22Rv1 (cell line): ENCODE measurements around the gene CSNK2A2.

ENCODE experiments used
- H3K27ac ChIP-seq: fragments of 450-650 bp; 2 replicates; pipeline ENCODE4 v1.5.1; 2017
- CTCF ChIP-seq: fragments of 450-650 bp; IDR thresholded peaks from 2 replicates; pipeline ENCODE4 v1.5.1; 2017; ENCODE audit warnings: mild to moderate bottlenecking
- ZFX ChIP-seq: fragments of 450-650 bp; IDR thresholded peaks from 2 replicates; pipeline ENCODE4 v1.6.1; 2017; ENCODE audit warnings: antibody characterized with exemption, borderline replicate concordance

CSNK2A2 gene

GRCh38 chr16:58126451-58126961, 71.4 kb downstream of the CSNK2A2 start:
- TF ChIP-seq ZFX: no peak
- no peak for TF ChIP-seq CTCF
- no peak overlapping the region for H3K27ac ChIP-seq

GRCh38 chr16:58125781-58126335, 72.0 kb downstream of the CSNK2A2 start:
- H3K27ac ChIP-seq: no peak overlapping the region
- no peak for TF ChIP-seq CTCF

GRCh38 chr16:58125041-58125440, 72.9 kb downstream of the CSNK2A2 start:
- no peak overlapping the region for H3K27ac ChIP-seq
- TF ChIP-seq CTCF (no peak), ZFX (no peak)

- no peak overlapping the region for H3K27ac ChIP-seq
- TF ChIP-seq CTCF: no peak
- no peak for TF ChIP-seq ZFX
Observed at GRCh38 chr16:58124601-58124915, 73.3 kb downstream of the CSNK2A2 start.

GRCh38 chr16:58123896-58124600, 73.9 kb downstream of the CSNK2A2 start:
- TF ChIP-seq ZFX (no peak), CTCF (no peak)
- H3K27ac ChIP-seq: no peak overlapping the region

GRCh38 chr16:58121132-58121531, 76.8 kb downstream of the CSNK2A2 start:
- TF ChIP-seq CTCF: no peak
- TF ChIP-seq ZFX: no peak
- H3K27ac ChIP-seq: no peak overlapping the region

GRCh38 chr16:58120234-58120633, 77.7 kb downstream of the CSNK2A2 start:
- TF ChIP-seq CTCF: no peak
- no peak for TF ChIP-seq ZFX
- no peak overlapping the region for H3K27ac ChIP-seq
